HepG2 (cell line): Measurements from ENCODE around the gene FEV. TPM values are rescaled to one million over a fixed set of nuclear protein-coding genes. Genes with fewer than 3 reads are reported as not detected.

Experiments
- ATM ChIP-seq: fragments of 450-650 bp; IDR thresholded peaks from 2 replicates; pipeline ENCODE4 v1.7.1; 2017; ENCODE audit warnings: mild to moderate bottlenecking, borderline replicate concordance
- BHLHE40 ChIP-seq: IDR thresholded peaks from 2 replicates; pipeline ENCODE4 v1.6.1; 2011; ENCODE audit warnings: low read length, improper control_type of control experiment
- CTCF ChIP-seq: sonication (generic); formaldehyde crosslinking; IDR thresholded peaks from 2 replicates; pipeline ENCODE4 v1.5.0; 2020; ENCODE audit warnings: mild to moderate bottlenecking, missing genetic modification reagents, moderate library complexity
- GLMP ChIP-seq: sonication (generic); formaldehyde crosslinking; IDR thresholded peaks from 2 replicates; pipeline ENCODE4 v1.9.0; 2021; ENCODE audit warnings: missing genetic modification reagents, mild to moderate bottlenecking, borderline replicate concordance
- GMEB1 ChIP-seq: sonication (generic); formaldehyde crosslinking; IDR thresholded peaks from 2 replicates; pipeline ENCODE4 v1.5.1; 2020; ENCODE audit warnings: missing genetic modification reagents, mild to moderate bottlenecking, borderline replicate concordance
- MYC ChIP-seq: sonication (generic); formaldehyde crosslinking; IDR thresholded peaks from 2 replicates; pipeline ENCODE4 v1.9.0; 2021; ENCODE audit warnings: missing genetic modification reagents, borderline replicate concordance
- THYN1 ChIP-seq: sonication (generic); formaldehyde crosslinking; IDR thresholded peaks from 2 replicates; pipeline ENCODE4 v1.8.1; 2023; ENCODE audit warnings: low read depth, mild to moderate bottlenecking, moderate library complexity, missing genetic modification reagents, borderline replicate concordance
- TIGD3 ChIP-seq: sonication (generic); formaldehyde crosslinking; IDR thresholded peaks from 2 replicates; pipeline ENCODE4 v1.5.1; 2020; ENCODE audit warnings: mild to moderate bottlenecking, missing genetic modification reagents, borderline replicate concordance
- TP53 ChIP-seq: sonication (generic); formaldehyde crosslinking; conservative IDR thresholded peaks from 2 replicates; pipeline ENCODE4 v1.4.0; 2020; ENCODE audit warnings: missing genetic modification reagents
- TRIM22 ChIP-seq: fragments of 450-650 bp; IDR thresholded peaks from 2 replicates; pipeline ENCODE4 v1.6.1; 2017
- ZNF180 ChIP-seq: sonication (generic); formaldehyde crosslinking; IDR thresholded peaks from 2 replicates; pipeline ENCODE4 v1.4.0; 2020; ENCODE audit warnings: low read depth, missing genetic modification reagents, borderline replicate concordance
- ZNF274 ChIP-seq: sonication (generic); formaldehyde crosslinking; IDR thresholded peaks from 2 replicates; pipeline ENCODE4 v1.5.1; 2020; ENCODE audit warnings: mild to moderate bottlenecking, missing genetic modification reagents
- ZNF629 ChIP-seq: sonication (generic); formaldehyde crosslinking; conservative IDR thresholded peaks from 2 replicates; pipeline ENCODE4 v1.5.0; 2020; ENCODE audit warnings: missing genetic modification reagents
- polyA plus RNA-seq, 8 experiments: library from polyadenylated mRNA; depleted of rRNA in 3 of 8; stranded (reverse) in 7 of 8; unstranded in 1 of 8; fragments of >200 nt; fragmentation: Illumina TruSeq in 4 of 8; extraction: Trizol in 4 of 8; gene quantifications; 2 replicates each; pipeline versions ENCODE4 v1.2.1 to v1.2.3, GENCODE V29; 2011 to 2016; ENCODE audit warnings: low read depth in 4 of 8, missing spikeins in 1 of 8, mixed read lengths in 1 of 8; ENCODE audit not compliant: insufficient read depth in 1 of 8
- total RNA-seq, 5 experiments: library from RNA; depleted of rRNA; stranded (reverse); fragments of >200 nt; fragmentation: Illumina TruSeq; extraction: Trizol; gene quantifications; 2 replicates each; pipeline ENCODE4 v1.2.3, GENCODE V29; 2016; ENCODE audit warnings: low read depth in 1 of 5

FEV gene
- total and polyA plus RNA-seq, 2 of the 13 experiments (the other 11 are each of a cell fraction or from before 2014, with no cell fraction given), result not detected

- TF ChIP-seq GMEB1 (no peak), ATM (no peak), ZNF180 (CRISPR knock-in tag) (no peak), GLMP (CRISPR knock-in tag) (no peak), TIGD3 (CRISPR knock-in tag) (no peak), THYN1 (CRISPR knock-in tag) (no peak), MYC (CRISPR knock-in tag) (0 out of 2 replicates have a peak, but pooled peaks have one; percentile 28), CTCF (peak; percentile 54), ZNF274 (CRISPR knock-in tag) (no peak), ZNF629 (no peak), BHLHE40 (no peak), TP53 (CRISPR knock-in tag) (no peak), TRIM22 (no peak)
These were observed 31.5 kb downstream of the FEV start (continued) for GRCh38 chr2:218953366-218953954.
